ENCODE measurements around the gene OR5K1. TPM values are rescaled to one million over a fixed set of nuclear protein-coding genes. Genes with fewer than 3 reads are reported as not detected.

Gene OR5K1
- total and polyA plus RNA-seq, 2 donors (not counting 3 experiments of a cell fraction or from before 2014, with no cell fraction given), result not detected

DNA sequence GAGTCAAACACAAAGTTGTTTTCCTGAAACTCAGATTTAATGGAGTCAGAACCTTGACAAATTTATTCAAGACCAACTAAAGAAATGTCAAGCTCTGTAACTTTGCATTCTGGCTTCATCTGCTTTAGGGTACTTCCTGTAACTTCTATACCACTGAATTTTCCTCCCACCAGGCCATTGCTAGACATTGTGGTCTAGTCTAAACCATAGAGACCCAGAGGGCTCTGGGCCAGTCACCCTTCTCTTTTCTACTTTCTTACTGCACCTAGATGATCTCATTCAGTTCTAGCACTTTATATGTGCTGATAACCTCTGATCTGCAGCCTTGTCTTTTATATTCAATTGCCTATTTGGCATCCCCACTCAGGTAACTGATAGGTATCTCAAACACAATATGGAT is 2.8 kb upstream of the OR5K1 start:
- no peak for FAIRE-seq
- ChIA-PET POLR2A (no interaction called here), CTCF (no interaction called here)
- Histone ChIP-seq H3K36me3 (ENCODE audit: control insufficient read depth in 2 of 2, extremely low read depth in 1 of 2, insufficient read depth in 2 of 2, low read length in 2 of 2) (no peaks in the 10 kb centered on the region), H3K9ac (replicated peaks; ENCODE audit: extremely low read depth, insufficient read depth, low read length) (no peak overlapping the region), H3K4me2 (ENCODE audit: insufficient read depth, low read length) (no peak overlapping the region), H3K27me3 (ENCODE audit: control insufficient read depth in 2 of 2, insufficient read depth in 2 of 2, low read length in 2 of 2) (no peaks in the 10 kb centered on the region), H3K79me2 (ENCODE audit: control insufficient read depth, insufficient read depth, low read length) (no peaks in the 10 kb centered on the region), H3K4me3 (replicated peaks in 1 of 3; ENCODE audit: insufficient read depth in 1 of 3, low read depth in 1 of 3, low read length in 3 of 3) (no peak overlapping the region), H3K9me1 (replicated peaks; ENCODE audit: control insufficient read depth, extremely low read depth, insufficient read depth, low read length) (no peaks in the 10 kb centered on the region), H2AFZ (ENCODE audit: low read depth, low read length) (no peak overlapping the region), H3K9me3 (replicated peaks; ENCODE audit: control insufficient read depth, insufficient read depth, low read length) (no peaks in the 10 kb centered on the region), H4K20me1 (replicated peaks; ENCODE audit: control insufficient read depth, extremely low read depth, insufficient read depth, low read length) (no peaks in the 10 kb centered on the region), H3K27ac (ENCODE audit: insufficient read depth, low read depth, low read length) (no peak overlapping the region), H3K4me1 (ENCODE audit: control insufficient read depth, extremely low read depth, insufficient read depth, low read length) (no peaks in the 10 kb centered on the region)
- no peak for TF ChIP-seq EZH2 (IDR thresholded peaks at IDR 0.05; ENCODE audit: borderline replicate concordance, low read depth, low read length, severe bottlenecking)
- intact Hi-C loops (cut with micrococcal nuclease) (no loop called here), dilution Hi-C loops (cut with MboI; ENCODE audit: extremely low pct_ligation_motif_present, low sequenced_read_pairs) (no loop called here)
- DNase-seq (ENCODE audit: low read depth, low spot score), result no peak
- BruUV-seq (replicated peaks), result no TSS peak

DNA sequence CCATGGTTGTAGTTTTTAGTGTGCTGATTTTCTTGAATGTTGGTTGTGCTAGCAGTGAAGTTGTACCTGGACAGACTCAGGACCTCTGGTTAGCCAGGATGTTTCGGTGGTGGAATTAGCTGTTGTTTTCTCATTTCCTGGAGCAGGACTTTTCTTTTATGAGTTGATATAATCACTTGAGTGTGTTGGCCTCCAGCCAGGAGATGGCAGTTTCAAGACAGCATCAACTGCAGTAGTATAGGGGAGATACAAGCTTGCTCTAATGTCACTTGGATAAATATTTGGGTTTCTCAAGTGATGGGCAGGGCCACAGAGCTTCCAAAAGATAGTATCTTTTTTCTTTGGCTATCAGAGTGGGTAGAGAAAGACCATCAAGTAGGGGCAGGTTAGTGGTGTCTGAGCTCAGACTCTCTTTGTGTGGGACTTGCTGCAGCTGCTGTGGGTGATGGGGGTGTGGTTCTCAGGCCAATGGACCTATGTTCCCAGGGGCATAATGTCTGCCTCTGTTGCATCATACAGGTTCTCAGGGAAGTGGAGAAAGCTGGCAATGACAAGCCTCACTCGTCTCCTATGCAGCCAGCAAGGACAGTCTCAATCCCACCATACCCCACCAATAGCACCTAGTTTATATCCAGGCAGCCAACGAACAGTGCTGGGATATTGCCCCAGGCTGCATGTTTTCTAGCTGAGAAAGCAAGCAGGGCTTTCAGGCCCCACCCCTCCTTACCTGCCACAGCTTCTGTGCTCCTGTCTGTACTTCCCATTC is 19.9 kb downstream of the OR5K1 start:
- no peaks in the 10 kb centered on the region for H3K4me1 ChIP-seq (ENCODE audit: control insufficient read depth, extremely low read depth, insufficient read depth, low read length)
- no peaks in the 10 kb centered on the region for H3K9me3 ChIP-seq (replicated peaks; ENCODE audit: control insufficient read depth, insufficient read depth, low read length)
- no peak overlapping the region for H3K9ac ChIP-seq (replicated peaks; ENCODE audit: extremely low read depth, insufficient read depth, low read length)
- H3K27me3 ChIP-seq (ENCODE audit: control insufficient read depth in 2 of 2, insufficient read depth in 2 of 2, low read length in 2 of 2), result no peaks in the 10 kb centered on the region
- H3K27ac ChIP-seq (ENCODE audit: insufficient read depth, low read depth, low read length), result no peak overlapping the region
- no peaks in the 10 kb centered on the region for H4K20me1 ChIP-seq (replicated peaks; ENCODE audit: control insufficient read depth, extremely low read depth, insufficient read depth, low read length)
- no TSS peak for BruUV-seq (replicated peaks)
- TF ChIP-seq, protein P1, sequence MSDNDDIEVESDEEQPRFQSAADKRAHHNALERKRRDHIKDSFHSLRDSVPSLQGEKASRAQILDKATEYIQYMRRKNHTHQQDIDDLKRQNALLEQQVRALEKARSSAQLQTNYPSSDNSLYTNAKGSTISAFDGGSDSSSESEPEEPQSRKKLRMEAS (IDR thresholded peaks at IDR 0.05; ENCODE audit: insufficient read depth, insufficient read length), result no peak
- no peak for TF ChIP-seq JUN (IDR thresholded peaks at IDR 0.05; ENCODE audit: borderline replicate concordance, insufficient read depth, insufficient read length, low read depth)
- TF ChIP-seq, protein P2, sequence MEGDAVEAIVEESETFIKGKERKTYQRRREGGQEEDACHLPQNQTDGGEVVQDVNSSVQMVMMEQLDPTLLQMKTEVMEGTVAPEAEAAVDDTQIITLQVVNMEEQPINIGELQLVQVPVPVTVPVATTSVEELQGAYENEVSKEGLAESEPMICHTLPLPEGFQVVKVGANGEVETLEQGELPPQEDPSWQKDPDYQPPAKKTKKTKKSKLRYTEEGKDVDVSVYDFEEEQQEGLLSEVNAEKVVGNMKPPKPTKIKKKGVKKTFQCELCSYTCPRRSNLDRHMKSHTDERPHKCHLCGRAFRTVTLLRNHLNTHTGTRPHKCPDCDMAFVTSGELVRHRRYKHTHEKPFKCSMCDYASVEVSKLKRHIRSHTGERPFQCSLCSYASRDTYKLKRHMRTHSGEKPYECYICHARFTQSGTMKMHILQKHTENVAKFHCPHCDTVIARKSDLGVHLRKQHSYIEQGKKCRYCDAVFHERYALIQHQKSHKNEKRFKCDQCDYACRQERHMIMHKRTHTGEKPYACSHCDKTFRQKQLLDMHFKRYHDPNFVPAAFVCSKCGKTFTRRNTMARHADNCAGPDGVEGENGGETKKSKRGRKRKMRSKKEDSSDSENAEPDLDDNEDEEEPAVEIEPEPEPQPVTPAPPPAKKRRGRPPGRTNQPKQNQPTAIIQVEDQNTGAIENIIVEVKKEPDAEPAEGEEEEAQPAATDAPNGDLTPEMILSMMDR (IDR thresholded peaks at IDR 0.05; ENCODE audit: extremely low read depth in 1 of 2, insufficient read depth in 1 of 2, low read depth in 1 of 2, low read length in 2 of 2), result no peak
- no peak for TF ChIP-seq POLR2A (IDR thresholded peaks at IDR 0.05; ENCODE audit: low read depth, low read length)
- no peak for TF ChIP-seq GATA2 (IDR thresholded peaks at IDR 0.05; ENCODE audit: insufficient read depth, insufficient read length, low read depth, low read length)
- TF ChIP-seq MYC (IDR thresholded peaks at IDR 0.05; ENCODE audit: low read depth, low read length), result no peak
- no peak for TF ChIP-seq FOS (IDR thresholded peaks at IDR 0.05; ENCODE audit: borderline replicate concordance, insufficient read depth, low read length)
- no peak for TF ChIP-seq POLR2AphosphoS5 (IDR thresholded peaks at IDR 0.05; ENCODE audit: insufficient read depth, low read depth, low read length)
- TF ChIP-seq EZH2 (IDR thresholded peaks at IDR 0.05; ENCODE audit: borderline replicate concordance, low read depth, low read length, severe bottlenecking), result no peak
- H3K79me2 ChIP-seq (ENCODE audit: control insufficient read depth, insufficient read depth, low read length), result no peaks in the 10 kb centered on the region
- ChIA-PET POLR2A (no interaction called here), CTCF (no interaction called here)
- no peak overlapping the region for H3K4me2 ChIP-seq (ENCODE audit: insufficient read depth, low read length)
- dilution Hi-C loops (cut with MboI; ENCODE audit: extremely low pct_ligation_motif_present, low sequenced_read_pairs), result no loop called here
- DNase-seq (ENCODE audit: low read depth, low spot score), result no peak
- FAIRE-seq, result no peak
- no peaks in the 10 kb centered on the region for H3K9me1 ChIP-seq (replicated peaks; ENCODE audit: control insufficient read depth, extremely low read depth, insufficient read depth, low read length)
- no peaks in the 10 kb centered on the region for H3K36me3 ChIP-seq (ENCODE audit: control insufficient read depth in 2 of 2, extremely low read depth in 1 of 2, insufficient read depth in 2 of 2, low read length in 2 of 2)
- no peak overlapping the region for H2AFZ ChIP-seq (ENCODE audit: low read depth, low read length)
- intact Hi-C loops (cut with micrococcal nuclease), result no loop called here
- H3K4me3 ChIP-seq (replicated peaks in 1 of 3; ENCODE audit: insufficient read depth in 1 of 3, low read depth in 1 of 3, low read length in 3 of 3), result no peak overlapping the region

Data from endothelial cell of umbilical vein (primary cell).